ENCODE measurements around the gene EOMES. TPM values are rescaled to one million over a fixed set of nuclear protein-coding genes. Genes with fewer than 3 reads are reported as not detected.

Gene EOMES
- total and polyA plus RNA-seq, 2 donors (not counting 1 experiment from before 2014, with no cell fraction given), result under 0.01 to 0.01 TPM

- H3K4me1 ChIP-seq (ENCODE audit: control insufficient read depth, extremely low read depth, insufficient read depth, low read length), result peaks cover 3% of the 10 kb centered on the region
- H3K4me2 ChIP-seq (ENCODE audit: extremely low read depth, insufficient read depth, low read length), result no peak overlapping the region
- H3K79me2 ChIP-seq (ENCODE audit: control insufficient read depth, insufficient read depth, low read length), result no peaks in the 10 kb centered on the region
- H3K4me3 ChIP-seq (replicated peaks in 1 of 4; ENCODE audit: control extremely low read depth in 1 of 4, insufficient read depth in 1 of 4, low read depth in 3 of 4, low read length in 4 of 4), result no peak overlapping the region
- TF ChIP-seq, protein P1, sequence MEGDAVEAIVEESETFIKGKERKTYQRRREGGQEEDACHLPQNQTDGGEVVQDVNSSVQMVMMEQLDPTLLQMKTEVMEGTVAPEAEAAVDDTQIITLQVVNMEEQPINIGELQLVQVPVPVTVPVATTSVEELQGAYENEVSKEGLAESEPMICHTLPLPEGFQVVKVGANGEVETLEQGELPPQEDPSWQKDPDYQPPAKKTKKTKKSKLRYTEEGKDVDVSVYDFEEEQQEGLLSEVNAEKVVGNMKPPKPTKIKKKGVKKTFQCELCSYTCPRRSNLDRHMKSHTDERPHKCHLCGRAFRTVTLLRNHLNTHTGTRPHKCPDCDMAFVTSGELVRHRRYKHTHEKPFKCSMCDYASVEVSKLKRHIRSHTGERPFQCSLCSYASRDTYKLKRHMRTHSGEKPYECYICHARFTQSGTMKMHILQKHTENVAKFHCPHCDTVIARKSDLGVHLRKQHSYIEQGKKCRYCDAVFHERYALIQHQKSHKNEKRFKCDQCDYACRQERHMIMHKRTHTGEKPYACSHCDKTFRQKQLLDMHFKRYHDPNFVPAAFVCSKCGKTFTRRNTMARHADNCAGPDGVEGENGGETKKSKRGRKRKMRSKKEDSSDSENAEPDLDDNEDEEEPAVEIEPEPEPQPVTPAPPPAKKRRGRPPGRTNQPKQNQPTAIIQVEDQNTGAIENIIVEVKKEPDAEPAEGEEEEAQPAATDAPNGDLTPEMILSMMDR (conservative IDR thresholded peaks at IDR 0.05 in 1 of 2, IDR thresholded peaks at IDR 0.05 in 1 of 2; ENCODE audit: low read depth in 1 of 2, low read length in 2 of 2), result no peak
- no peak for TF ChIP-seq EZH2 (IDR thresholded peaks at IDR 0.05; ENCODE audit: low read length, missing control alignments)
- no peak overlapping the region for H3K27ac ChIP-seq (ENCODE audit: insufficient read depth, low read length)
- peak in 1 of 2 donors; percentile 38 for DNase-seq (ENCODE audit: low read depth in 2 of 2)
- no peak overlapping the region for H2AFZ ChIP-seq (ENCODE audit: low read length)
- no peaks in the 10 kb centered on the region for H3K9me3 ChIP-seq (ENCODE audit: control insufficient read depth, insufficient read depth, low read depth, low read length)
- no peak overlapping the region for H3K9ac ChIP-seq (ENCODE audit: insufficient read depth, low read length)
- H3K27me3 ChIP-seq (ENCODE audit: control insufficient read depth, insufficient read depth, low read length), result peaks cover 31% of the 10 kb centered on the region
- no peaks in the 10 kb centered on the region for H4K20me1 ChIP-seq (ENCODE audit: control insufficient read depth, extremely low read depth, insufficient read depth, low read length)
- no peaks in the 10 kb centered on the region for H3K36me3 ChIP-seq (ENCODE audit: control insufficient read depth, insufficient read depth, low read length)
These were observed 6.3 kb downstream of the EOMES start for GRCh38 chr3:27715863-27716262.

GRCh38 chr3:27715454-27715806, 6.7 kb downstream of the EOMES start:
- Histone ChIP-seq H3K4me3 (replicated peaks in 1 of 4; ENCODE audit: control extremely low read depth in 1 of 4, insufficient read depth in 1 of 4, low read depth in 3 of 4, low read length in 4 of 4) (peak overlapping the region in 1 of 4 experiments; percentile 33), H3K4me1 (ENCODE audit: control insufficient read depth, extremely low read depth, insufficient read depth, low read length) (peaks cover 3% of the 10 kb centered on the region), H3K27me3 (ENCODE audit: control insufficient read depth, insufficient read depth, low read length) (peaks cover 26% of the 10 kb centered on the region), H3K4me2 (ENCODE audit: extremely low read depth, insufficient read depth, low read length) (peak overlapping the region; percentile 72), H4K20me1 (ENCODE audit: control insufficient read depth, extremely low read depth, insufficient read depth, low read length) (no peaks in the 10 kb centered on the region), H3K79me2 (ENCODE audit: control insufficient read depth, insufficient read depth, low read length) (no peaks in the 10 kb centered on the region), H3K36me3 (ENCODE audit: control insufficient read depth, insufficient read depth, low read length) (no peaks in the 10 kb centered on the region), H2AFZ (ENCODE audit: low read length) (no peak overlapping the region), H3K9ac (ENCODE audit: insufficient read depth, low read length) (no peak overlapping the region), H3K9me3 (ENCODE audit: control insufficient read depth, insufficient read depth, low read depth, low read length) (no peaks in the 10 kb centered on the region), H3K27ac (ENCODE audit: insufficient read depth, low read length) (no peak overlapping the region)
- DNase-seq (ENCODE audit: low read depth in 2 of 2), result no peak
- no peak for TF ChIP-seq EZH2 (IDR thresholded peaks at IDR 0.05; ENCODE audit: low read length, missing control alignments)
- TF ChIP-seq, protein P1 (conservative IDR thresholded peaks at IDR 0.05 in 1 of 2, IDR thresholded peaks at IDR 0.05 in 1 of 2; ENCODE audit: low read depth in 1 of 2, low read length in 2 of 2), result no peak

- Histone ChIP-seq H3K4me1 (ENCODE audit: control insufficient read depth, extremely low read depth, insufficient read depth, low read length) (peaks cover 3% of the 10 kb centered on the region), H3K9ac (ENCODE audit: insufficient read depth, low read length) (no peak overlapping the region), H4K20me1 (ENCODE audit: control insufficient read depth, extremely low read depth, insufficient read depth, low read length) (no peaks in the 10 kb centered on the region), H3K4me2 (ENCODE audit: extremely low read depth, insufficient read depth, low read length) (peak overlapping the region; percentile 97), H3K4me3 (replicated peaks in 1 of 4; ENCODE audit: control extremely low read depth in 1 of 4, insufficient read depth in 1 of 4, low read depth in 3 of 4, low read length in 4 of 4) (peak overlapping the region in 2 of 4 experiments; percentile 23 to 33), H2AFZ (ENCODE audit: low read length) (peak overlapping the region; percentile 34), H3K9me3 (ENCODE audit: control insufficient read depth, insufficient read depth, low read depth, low read length) (no peaks in the 10 kb centered on the region), H3K36me3 (ENCODE audit: control insufficient read depth, insufficient read depth, low read length) (no peaks in the 10 kb centered on the region), H3K79me2 (ENCODE audit: control insufficient read depth, insufficient read depth, low read length) (no peaks in the 10 kb centered on the region), H3K27ac (ENCODE audit: insufficient read depth, low read length) (no peak overlapping the region), H3K27me3 (ENCODE audit: control insufficient read depth, insufficient read depth, low read length) (peaks cover 23% of the 10 kb centered on the region)
- DNase-seq (ENCODE audit: low read depth in 2 of 2), result no peak
- TF ChIP-seq, protein P1 (conservative IDR thresholded peaks at IDR 0.05 in 1 of 2, IDR thresholded peaks at IDR 0.05 in 1 of 2; ENCODE audit: low read depth in 1 of 2, low read length in 2 of 2), result no peak
These were observed 7.2 kb downstream of the EOMES start for GRCh38 chr3:27714692-27715453.

Measured in fibroblast of lung (primary cell).